HL-60 (cell line): ENCODE results near the gene FBXO48.

Experiments used
- CTCF ChIP-seq: IDR thresholded peaks from one replicate; pipeline ENCODE4 v1.5.1; 2011; ENCODE audit warnings: low read length, control low read depth, inconsistent platforms; ENCODE audit not compliant: insufficient read depth
- POLR2AphosphoS5 ChIP-seq: IDR thresholded peaks from 2 replicates; pipeline ENCODE4 v1.6.1; 2012; ENCODE audit warnings: low read depth

GRCh38 chr2:68516051-68516955 lies 49.2 kb upstream of the FBXO48 start:
- TF ChIP-seq CTCF, result no peak
- TF ChIP-seq POLR2AphosphoS5, result no peak
